HepG2 (cell line): Measurements from ENCODE around the gene IFT88. TPM values are rescaled to one million over a fixed set of nuclear protein-coding genes. Genes with fewer than 3 reads are reported as not detected.

ENCODE experiments used
- ARHGAP35 ChIP-seq: sonication (generic); formaldehyde crosslinking; IDR thresholded peaks from 2 replicates; pipeline ENCODE4 v1.9.0; 2022; ENCODE audit warnings: mild to moderate bottlenecking, inconsistent platforms, moderate library complexity, missing genetic modification reagents, borderline replicate concordance
- ATF6 ChIP-seq: sonication (generic); formaldehyde crosslinking; conservative IDR thresholded peaks from 2 replicates; pipeline ENCODE4 v1.4.0; 2020; ENCODE audit warnings: missing genetic modification reagents
- BRCA1 ChIP-seq: sonication (generic); formaldehyde crosslinking; IDR thresholded peaks from 2 replicates; pipeline ENCODE4 v1.4.0; 2020; ENCODE audit warnings: missing genetic modification reagents
- HOXA3 ChIP-seq: sonication (generic); formaldehyde crosslinking; IDR thresholded peaks from 2 replicates; pipeline ENCODE4 v1.5.0; 2020; ENCODE audit warnings: missing genetic modification reagents
- SAFB2 ChIP-seq: sonication (generic); formaldehyde crosslinking; IDR thresholded peaks from 2 replicates; pipeline ENCODE4 v1.5.1; 2020; ENCODE audit warnings: missing genetic modification reagents, low read depth, mild to moderate bottlenecking, borderline replicate concordance
- SMAD1 ChIP-seq: sonication (generic); formaldehyde crosslinking; IDR thresholded peaks from 2 replicates; pipeline ENCODE4 v1.4.0; 2020; ENCODE audit warnings: missing genetic modification reagents, low read depth, mild to moderate bottlenecking, borderline replicate concordance
- ZFP82 ChIP-seq: sonication (generic); formaldehyde crosslinking; IDR thresholded peaks from 2 replicates; pipeline ENCODE4 v1.5.1; 2020; ENCODE audit warnings: mild to moderate bottlenecking, missing genetic modification reagents, borderline replicate concordance
- ZNF224 ChIP-seq: sonication (generic); formaldehyde crosslinking; IDR thresholded peaks from 2 replicates; pipeline ENCODE4 v1.5.0; 2020; ENCODE audit warnings: mild to moderate bottlenecking, missing genetic modification reagents
- ZNF260 ChIP-seq: sonication (generic); formaldehyde crosslinking; IDR thresholded peaks from 2 replicates; pipeline ENCODE4 v1.4.0; 2020; ENCODE audit warnings: missing genetic modification reagents, low read depth, mild to moderate bottlenecking, borderline replicate concordance
- ZNF841 ChIP-seq: sonication (generic); formaldehyde crosslinking; IDR thresholded peaks from 2 replicates; pipeline ENCODE4 v1.8.1; 2023; ENCODE audit warnings: missing genetic modification reagents, borderline replicate concordance
- polyA plus RNA-seq, 8 experiments: library from polyadenylated mRNA; depleted of rRNA in 3 of 8; stranded (reverse) in 7 of 8; unstranded in 1 of 8; fragments of >200 nt; fragmentation: Illumina TruSeq in 4 of 8; extraction: Trizol in 4 of 8; gene quantifications; 2 replicates each; pipeline versions ENCODE4 v1.2.1 to v1.2.3, GENCODE V29; 2011 to 2016; ENCODE audit warnings: low read depth in 4 of 8, missing spikeins in 1 of 8, mixed read lengths in 1 of 8; ENCODE audit not compliant: insufficient read depth in 1 of 8
- total RNA-seq, 5 experiments: library from RNA; depleted of rRNA; stranded (reverse); fragments of >200 nt; fragmentation: Illumina TruSeq; extraction: Trizol; gene quantifications; 2 replicates each; pipeline ENCODE4 v1.2.3, GENCODE V29; 2016; ENCODE audit warnings: low read depth in 1 of 5
- TF ChIP-seq, protein P1 (sequence below): sonication (generic); formaldehyde crosslinking; IDR thresholded peaks from 2 replicates; pipeline ENCODE4 v1.8.0; 2022; ENCODE audit warnings: low read depth, missing genetic modification reagents
- TF ChIP-seq, protein P2 (sequence below): sonication (generic); formaldehyde crosslinking; IDR thresholded peaks from 2 replicates; pipeline ENCODE4 v1.4.0; 2020; ENCODE audit warnings: missing genetic modification reagents
- TF ChIP-seq, protein P3 (sequence below): sonication (generic); formaldehyde crosslinking; IDR thresholded peaks from 2 replicates; pipeline ENCODE4 v1.5.0; 2020; ENCODE audit warnings: mild to moderate bottlenecking, missing genetic modification reagents
- TF ChIP-seq, protein P4 (sequence below): sonication (generic); formaldehyde crosslinking; IDR thresholded peaks from 2 replicates; pipeline ENCODE4 v1.4.0; 2020; ENCODE audit warnings: missing genetic modification reagents
- TF ChIP-seq, protein P5 (sequence below): sonication (generic); formaldehyde crosslinking; IDR thresholded peaks from 2 replicates; pipeline ENCODE4 v1.4.0; 2020; ENCODE audit warnings: mild to moderate bottlenecking, missing genetic modification reagents

The IFT88 gene
- total and polyA plus RNA-seq, 2 of the 13 experiments (the other 11 are each of a cell fraction or from before 2014, with no cell fraction given): 8.4 to 19.9 TPM

DNA sequence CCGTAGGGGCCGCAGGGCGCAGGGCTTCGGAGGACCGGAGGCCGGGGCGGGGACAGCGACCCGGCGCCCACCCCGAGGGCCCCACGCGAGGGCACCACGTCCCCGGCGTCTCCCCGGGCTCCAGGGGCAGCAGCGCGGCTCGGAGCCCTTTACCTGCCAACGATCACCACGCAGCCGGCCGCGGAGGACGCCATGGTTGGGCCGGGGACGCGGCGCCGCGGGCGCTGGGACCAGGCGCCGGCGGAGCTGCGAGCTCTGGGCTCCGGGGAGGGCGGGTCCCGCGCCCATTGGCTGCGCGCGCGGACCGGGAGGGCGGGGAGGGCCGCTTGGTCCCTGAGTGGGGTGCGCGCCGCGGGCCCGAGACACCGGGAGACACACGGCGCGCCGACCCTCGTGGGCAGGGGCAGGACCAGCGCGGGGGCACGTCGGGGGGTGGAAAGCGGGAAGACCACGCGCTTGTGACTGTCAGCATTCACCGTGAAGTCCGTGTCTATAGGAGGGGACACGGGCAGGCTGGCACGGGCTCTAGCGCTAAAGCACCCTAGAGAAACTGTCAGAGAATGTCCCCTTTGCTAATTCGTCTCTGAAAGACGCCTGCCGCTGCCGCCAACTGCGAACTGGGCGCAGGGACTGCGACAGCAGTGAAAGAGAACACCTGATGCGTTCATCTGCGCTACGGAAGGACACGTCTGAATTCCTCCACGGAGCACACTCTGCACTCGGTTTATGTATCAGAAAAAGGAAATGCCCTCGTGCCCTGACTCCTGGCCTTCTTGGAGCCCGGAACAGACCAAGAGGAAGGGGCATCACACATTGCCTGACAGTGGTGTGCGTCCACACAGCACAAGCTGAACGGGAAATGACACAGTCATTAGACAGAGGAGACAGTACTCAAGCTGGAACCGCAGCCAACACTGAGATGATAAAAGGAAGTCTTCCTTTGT, 41.1 kb upstream of the IFT88 start, which contains the start of gene CRYL1 (continued):
- TF ChIP-seq, protein P1, sequence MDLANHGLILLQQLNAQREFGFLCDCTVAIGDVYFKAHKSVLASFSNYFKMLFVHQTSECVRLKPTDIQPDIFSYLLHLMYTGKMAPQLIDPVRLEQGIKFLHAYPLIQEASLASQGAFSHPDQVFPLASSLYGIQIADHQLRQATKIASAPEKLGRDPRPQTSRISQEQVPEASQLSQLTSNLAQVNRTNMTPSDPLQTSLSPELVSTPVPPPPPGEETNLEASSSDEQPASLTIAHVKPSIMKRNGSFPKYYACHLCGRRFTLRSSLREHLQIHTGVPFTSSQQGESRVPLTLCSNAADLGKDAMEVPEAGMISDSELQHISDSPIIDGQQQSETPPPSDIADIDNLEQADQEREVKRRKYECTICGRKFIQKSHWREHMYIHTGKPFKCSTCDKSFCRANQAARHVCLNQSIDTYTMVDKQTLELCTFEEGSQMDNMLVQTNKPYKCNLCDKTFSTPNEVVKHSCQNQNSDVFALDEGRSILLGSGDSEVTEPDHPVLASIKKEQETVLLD (CRISPR knock-in tag): peak; percentile 41
- TF ChIP-seq ZFP82 (CRISPR knock-in tag): peak; percentile 70; the same call in 1 of the 2 replicates
- TF ChIP-seq SAFB2 (CRISPR knock-in tag): peak; percentile 94
- TF ChIP-seq SMAD1 (CRISPR knock-in tag): no peak
- no peak for TF ChIP-seq ZNF260 (CRISPR knock-in tag)
- TF ChIP-seq ZNF841 (CRISPR knock-in tag): no peak
- no peak; the same call in 1 of the 2 replicates for TF ChIP-seq ARHGAP35 (CRISPR knock-in tag)
- peak; percentile 84; the same call in 1 of the 2 replicates for TF ChIP-seq ZNF224 (CRISPR knock-in tag)
- TF ChIP-seq HOXA3 (CRISPR knock-in tag): no peak; the same call in none of the 2 replicates
- TF ChIP-seq, protein P2, sequence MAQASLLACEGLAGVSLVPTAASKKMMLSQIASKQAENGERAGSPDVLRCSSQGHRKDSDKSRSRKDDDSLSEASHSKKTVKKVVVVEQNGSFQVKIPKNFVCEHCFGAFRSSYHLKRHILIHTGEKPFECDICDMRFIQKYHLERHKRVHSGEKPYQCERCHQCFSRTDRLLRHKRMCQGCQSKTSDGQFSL: peak; percentile 37; the same call in 1 of the 2 replicates
- TF ChIP-seq, protein P3, sequence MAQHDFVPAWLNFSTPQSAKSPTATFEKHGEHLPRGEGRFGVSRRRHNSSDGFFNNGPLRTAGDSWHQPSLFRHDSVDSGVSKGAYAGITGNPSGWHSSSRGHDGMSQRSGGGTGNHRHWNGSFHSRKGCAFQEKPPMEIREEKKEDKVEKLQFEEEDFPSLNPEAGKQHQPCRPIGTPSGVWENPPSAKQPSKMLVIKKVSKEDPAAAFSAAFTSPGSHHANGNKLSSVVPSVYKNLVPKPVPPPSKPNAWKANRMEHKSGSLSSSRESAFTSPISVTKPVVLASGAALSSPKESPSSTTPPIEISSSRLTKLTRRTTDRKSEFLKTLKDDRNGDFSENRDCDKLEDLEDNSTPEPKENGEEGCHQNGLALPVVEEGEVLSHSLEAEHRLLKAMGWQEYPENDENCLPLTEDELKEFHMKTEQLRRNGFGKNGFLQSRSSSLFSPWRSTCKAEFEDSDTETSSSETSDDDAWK: no peak
- TF ChIP-seq, protein P4, sequence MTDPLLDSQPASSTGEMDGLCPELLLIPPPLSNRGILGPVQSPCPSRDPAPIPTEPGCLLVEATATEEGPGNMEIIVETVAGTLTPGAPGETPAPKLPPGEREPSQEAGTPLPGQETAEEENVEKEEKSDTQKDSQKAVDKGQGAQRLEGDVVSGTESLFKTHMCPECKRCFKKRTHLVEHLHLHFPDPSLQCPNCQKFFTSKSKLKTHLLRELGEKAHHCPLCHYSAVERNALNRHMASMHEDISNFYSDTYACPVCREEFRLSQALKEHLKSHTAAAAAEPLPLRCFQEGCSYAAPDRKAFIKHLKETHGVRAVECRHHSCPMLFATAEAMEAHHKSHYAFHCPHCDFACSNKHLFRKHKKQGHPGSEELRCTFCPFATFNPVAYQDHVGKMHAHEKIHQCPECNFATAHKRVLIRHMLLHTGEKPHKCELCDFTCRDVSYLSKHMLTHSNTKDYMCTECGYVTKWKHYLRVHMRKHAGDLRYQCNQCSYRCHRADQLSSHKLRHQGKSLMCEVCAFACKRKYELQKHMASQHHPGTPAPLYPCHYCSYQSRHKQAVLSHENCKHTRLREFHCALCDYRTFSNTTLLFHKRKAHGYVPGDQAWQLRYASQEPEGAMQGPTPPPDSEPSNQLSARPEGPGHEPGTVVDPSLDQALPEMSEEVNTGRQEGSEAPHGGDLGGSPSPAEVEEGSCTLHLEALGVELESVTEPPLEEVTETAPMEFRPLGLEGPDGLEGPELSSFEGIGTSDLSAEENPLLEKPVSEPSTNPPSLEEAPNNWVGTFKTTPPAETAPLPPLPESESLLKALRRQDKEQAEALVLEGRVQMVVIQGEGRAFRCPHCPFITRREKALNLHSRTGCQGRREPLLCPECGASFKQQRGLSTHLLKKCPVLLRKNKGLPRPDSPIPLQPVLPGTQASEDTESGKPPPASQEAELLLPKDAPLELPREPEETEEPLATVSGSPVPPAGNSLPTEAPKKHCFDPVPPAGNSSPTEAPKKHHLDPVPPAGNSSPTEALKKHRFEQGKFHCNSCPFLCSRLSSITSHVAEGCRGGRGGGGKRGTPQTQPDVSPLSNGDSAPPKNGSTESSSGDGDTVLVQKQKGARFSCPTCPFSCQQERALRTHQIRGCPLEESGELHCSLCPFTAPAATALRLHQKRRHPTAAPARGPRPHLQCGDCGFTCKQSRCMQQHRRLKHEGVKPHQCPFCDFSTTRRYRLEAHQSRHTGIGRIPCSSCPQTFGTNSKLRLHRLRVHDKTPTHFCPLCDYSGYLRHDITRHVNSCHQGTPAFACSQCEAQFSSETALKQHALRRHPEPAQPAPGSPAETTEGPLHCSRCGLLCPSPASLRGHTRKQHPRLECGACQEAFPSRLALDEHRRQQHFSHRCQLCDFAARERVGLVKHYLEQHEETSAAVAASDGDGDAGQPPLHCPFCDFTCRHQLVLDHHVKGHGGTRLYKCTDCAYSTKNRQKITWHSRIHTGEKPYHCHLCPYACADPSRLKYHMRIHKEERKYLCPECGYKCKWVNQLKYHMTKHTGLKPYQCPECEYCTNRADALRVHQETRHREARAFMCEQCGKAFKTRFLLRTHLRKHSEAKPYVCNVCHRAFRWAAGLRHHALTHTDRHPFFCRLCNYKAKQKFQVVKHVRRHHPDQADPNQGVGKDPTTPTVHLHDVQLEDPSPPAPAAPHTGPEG (CRISPR knock-in tag): no peak
- TF ChIP-seq, protein P5, sequence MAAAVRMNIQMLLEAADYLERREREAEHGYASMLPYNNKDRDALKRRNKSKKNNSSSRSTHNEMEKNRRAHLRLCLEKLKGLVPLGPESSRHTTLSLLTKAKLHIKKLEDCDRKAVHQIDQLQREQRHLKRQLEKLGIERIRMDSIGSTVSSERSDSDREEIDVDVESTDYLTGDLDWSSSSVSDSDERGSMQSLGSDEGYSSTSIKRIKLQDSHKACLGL (CRISPR knock-in tag): peak; percentile 79
- peak; percentile 62; the same call in 1 of the 2 replicates for TF ChIP-seq BRCA1 (CRISPR knock-in tag)
- no peak for TF ChIP-seq ATF6
